ENCODE measurements around the gene PPL.

- TF ChIP-seq YY1 (IDR thresholded peaks at IDR 0.05; ENCODE audit: insufficient read depth, insufficient read length) = no peak
- no peak for TF ChIP-seq ZNF274 (IDR thresholded peaks at IDR 0.05; ENCODE audit: low read depth, low read length)
These were observed 96.0 kb downstream of the PPL start for GRCh38 chr16:4840984-4841383.
